ENCODE results near the gene PDE4D. TPM values are rescaled to one million over a fixed set of nuclear protein-coding genes. Genes with fewer than 3 reads are reported as not detected.

The PDE4D gene
- total and polyA plus RNA-seq, 2 donors (not counting 3 experiments of a cell fraction or from before 2014, with no cell fraction given), result 34.5 to 51.2 TPM

GRCh38 chr5:59698207-59699178, 195.0 kb downstream of the PDE4D start:
- no peaks in the 10 kb centered on the region for H4K20me1 ChIP-seq (replicated peaks; ENCODE audit: control insufficient read depth, extremely low read depth, insufficient read depth, low read length)
- POLR2A ChIA-PET, result no interaction called here
- dilution Hi-C loops (cut with MboI; ENCODE audit: extremely low pct_ligation_motif_present, low sequenced_read_pairs), result no loop called here

More at GRCh38 chr5:59698207-59699178, 195.0 kb downstream of the PDE4D start:
- Histone ChIP-seq H3K9me1 (replicated peaks; ENCODE audit: control insufficient read depth, extremely low read depth, insufficient read depth, low read length) (no peaks in the 10 kb centered on the region), H3K4me2 (ENCODE audit: insufficient read depth, low read length) (no peak overlapping the region), H3K4me1 (ENCODE audit: control insufficient read depth, extremely low read depth, insufficient read depth, low read length) (no peaks in the 10 kb centered on the region), H3K36me3 (ENCODE audit: control insufficient read depth in 2 of 2, extremely low read depth in 1 of 2, insufficient read depth in 2 of 2, low read length in 2 of 2) (no peaks in the 10 kb centered on the region), H3K27me3 (ENCODE audit: control insufficient read depth in 2 of 2, insufficient read depth in 2 of 2, low read length in 2 of 2) (no peaks in the 10 kb centered on the region), H3K9ac (replicated peaks; ENCODE audit: extremely low read depth, insufficient read depth, low read length) (no peak overlapping the region), H3K9me3 (replicated peaks; ENCODE audit: control insufficient read depth, insufficient read depth, low read length) (no peaks in the 10 kb centered on the region), H2AFZ (ENCODE audit: low read depth, low read length) (no peak overlapping the region), H3K79me2 (ENCODE audit: control insufficient read depth, insufficient read depth, low read length) (no peaks in the 10 kb centered on the region), H3K27ac (ENCODE audit: insufficient read depth, low read depth, low read length) (no peak overlapping the region), H3K4me3 (replicated peaks in 1 of 3; ENCODE audit: insufficient read depth in 1 of 3, low read depth in 1 of 3, low read length in 3 of 3) (no peak overlapping the region)
- FAIRE-seq, result no peak
- intact Hi-C loops (cut with micrococcal nuclease), result no loop called here
- TF ChIP-seq POLR2A (IDR thresholded peaks at IDR 0.05; ENCODE audit: low read depth, low read length) (no peak), MYC (IDR thresholded peaks at IDR 0.05; ENCODE audit: low read depth, low read length) (no peak), CTCF (IDR thresholded peaks at IDR 0.05; ENCODE audit: extremely low read depth in 1 of 2, insufficient read depth in 1 of 2, low read depth in 1 of 2, low read length in 2 of 2) (no peak), JUN (IDR thresholded peaks at IDR 0.05; ENCODE audit: borderline replicate concordance, insufficient read depth, insufficient read length, low read depth) (no peak), POLR2AphosphoS5 (IDR thresholded peaks at IDR 0.05; ENCODE audit: insufficient read depth, low read depth, low read length) (no peak), GATA2 (IDR thresholded peaks at IDR 0.05; ENCODE audit: insufficient read depth, insufficient read length, low read depth, low read length) (no peak), MAX (IDR thresholded peaks at IDR 0.05; ENCODE audit: insufficient read depth, insufficient read length) (no peak), EZH2 (IDR thresholded peaks at IDR 0.05; ENCODE audit: borderline replicate concordance, low read depth, low read length, severe bottlenecking) (no peak), FOS (IDR thresholded peaks at IDR 0.05; ENCODE audit: borderline replicate concordance, insufficient read depth, low read length) (no peak)
- CTCF ChIA-PET, result interaction anchor here (0.8 to 2.0 kb wide), 6 partner anchors 11 to 510 kb away, joined by 3 to 7 read pairs (median 4); no protein-coding TSS in a partner anchor
- no peak for DNase-seq (ENCODE audit: low read depth, low spot score)
- no TSS peak for BruUV-seq (replicated peaks)

Measured in endothelial cell of umbilical vein (primary cell).